ENCODE measurements around the gene CDADC1.

DNA sequence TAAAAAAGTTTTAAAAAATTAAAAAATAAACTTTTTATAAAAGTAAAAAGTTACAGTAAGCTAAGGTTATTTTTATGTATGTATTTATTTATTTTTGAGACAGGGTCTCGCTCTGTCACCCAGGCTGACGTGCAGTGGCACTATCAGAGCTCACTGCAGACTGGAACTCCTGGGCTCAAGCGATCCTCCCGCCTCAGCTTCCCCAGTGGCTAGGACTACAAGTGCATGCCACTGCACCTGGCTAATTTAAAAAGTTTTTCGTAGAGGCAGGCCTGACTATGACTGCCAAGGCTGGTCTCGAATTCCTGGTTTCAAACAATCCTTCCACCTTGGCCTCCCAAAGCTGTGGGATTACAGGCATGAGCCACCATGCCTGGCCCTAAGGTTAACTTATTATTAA, 64.1 kb downstream of the CDADC1 start:
- TF ChIP-seq POLR2AphosphoS5 (IDR thresholded peaks at IDR 0.05; ENCODE audit: low read depth, low read length) = no peak
- no peak for TF ChIP-seq YY1 (IDR thresholded peaks at IDR 0.05; ENCODE audit: low read depth)
- TF ChIP-seq CTCF (IDR thresholded peaks at IDR 0.05) = no peak
- TF ChIP-seq EP300 (IDR thresholded peaks at IDR 0.05; ENCODE audit: borderline replicate concordance in 1 of 2, low read depth in 1 of 2, low read length in 1 of 2) = no peak
- no peak for TF ChIP-seq TEAD4 (IDR thresholded peaks at IDR 0.05; ENCODE audit: borderline replicate concordance, insufficient read depth)
- TF ChIP-seq SIN3A (IDR thresholded peaks at IDR 0.05; ENCODE audit: borderline replicate concordance, low read depth, low read length) = no peak
- no peak for TF ChIP-seq MEF2A (IDR thresholded peaks at IDR 0.05; ENCODE audit: borderline replicate concordance, low read depth)
- TF ChIP-seq GATA2 (CRISPR knock-in tag; IDR thresholded peaks at IDR 0.05) = no peak
- no peak for TF ChIP-seq FOXM1 (IDR thresholded peaks at IDR 0.05; ENCODE audit: low read depth)
- TF ChIP-seq EZH2phosphoT487 (IDR thresholded peaks at IDR 0.05; ENCODE audit: borderline replicate concordance, low read depth) = no peak
- no peak for TF ChIP-seq TAF1 (IDR thresholded peaks at IDR 0.05; ENCODE audit: borderline replicate concordance, low read depth, low read length)
- no peak for TF ChIP-seq GABPA (IDR thresholded peaks at IDR 0.05; ENCODE audit: low read depth)

All from SK-N-SH (cell line).